CMK (cell line): ENCODE results near the gene ITCH.
"Not testable (repeated sequence)": the region's sequence is repeated elsewhere in the genome, so short reads cannot be mapped to it uniquely, and the experiment has no call there.

Experiments
- DNase-seq: peaks from one replicate; pipeline ENCODE4 v3.0.0-alpha.2; 2010; ENCODE audit warnings: low read depth

Gene ITCH

GRCh38 chr20:34512955-34513419 lies 149.9 kb downstream of the ITCH start:
- DNase-seq: no peak

GRCh38 chr20:34514034-34514433 lies 151.0 kb downstream of the ITCH start:
- DNase-seq: not testable (repeated sequence)

- DNase-seq: no peak
These were observed 151.9 kb downstream of the ITCH start for GRCh38 chr20:34514897-34515483.

- peak; percentile 41 for DNase-seq
These were observed 152.6 kb downstream of the ITCH start for GRCh38 chr20:34515484-34516246.

- DNase-seq: peak; percentile 94
These were observed 153.4 kb downstream of the ITCH start, which contains the start of gene DYNLRB1 for GRCh38 chr20:34516247-34517113. Gene DYNLRB1, plus strand, starts transcription at chr20:34516422. Its CDS starts 37 bp downstream, at chr20:34516459.

- no peak for DNase-seq
These were observed 154.0 kb downstream of the ITCH start for GRCh38 chr20:34517114-34517505.

GRCh38 chr20:34518863-34519262 lies 155.8 kb downstream of the ITCH start:
- not testable (repeated sequence) for DNase-seq

GRCh38 chr20:34519841-34520240 lies 156.8 kb downstream of the ITCH start:
- not testable (repeated sequence) for DNase-seq

GRCh38 chr20:34522969-34523871 lies 160.1 kb downstream of the ITCH start:
- DNase-seq: no peak

GRCh38 chr20:34524426-34524825 lies 161.4 kb downstream of the ITCH start:
- no peak for DNase-seq

- DNase-seq: no peak
These were observed 162.3 kb downstream of the ITCH start for GRCh38 chr20:34525342-34525708.

- no peak for DNase-seq
These were observed 162.8 kb downstream of the ITCH start for GRCh38 chr20:34525709-34526416.

GRCh38 chr20:34526466-34526865 lies 163.4 kb downstream of the ITCH start:
- no peak for DNase-seq

GRCh38 chr20:34527016-34527415 lies 163.9 kb downstream of the ITCH start:
- DNase-seq: no peak

- no peak for DNase-seq
These were observed 165.8 kb downstream of the ITCH start for GRCh38 chr20:34528921-34529297.

- no peak for DNase-seq
These were observed 166.7 kb downstream of the ITCH start for GRCh38 chr20:34529742-34530141.

- no peak for DNase-seq
These were observed 167.3 kb downstream of the ITCH start for GRCh38 chr20:34530342-34530741.

GRCh38 chr20:34531608-34532265 lies 168.7 kb downstream of the ITCH start:
- DNase-seq: no peak

GRCh38 chr20:34532320-34532719 lies 169.2 kb downstream of the ITCH start:
- no peak for DNase-seq

- no peak for DNase-seq
These were observed 169.7 kb downstream of the ITCH start for GRCh38 chr20:34532756-34533155.
